ENCODE data around the gene ZNF865.
"Not testable (repeated sequence)": the region's sequence is repeated elsewhere in the genome, so short reads cannot be mapped to it uniquely, and the experiment has no call there.

ZNF865 gene

DNA sequence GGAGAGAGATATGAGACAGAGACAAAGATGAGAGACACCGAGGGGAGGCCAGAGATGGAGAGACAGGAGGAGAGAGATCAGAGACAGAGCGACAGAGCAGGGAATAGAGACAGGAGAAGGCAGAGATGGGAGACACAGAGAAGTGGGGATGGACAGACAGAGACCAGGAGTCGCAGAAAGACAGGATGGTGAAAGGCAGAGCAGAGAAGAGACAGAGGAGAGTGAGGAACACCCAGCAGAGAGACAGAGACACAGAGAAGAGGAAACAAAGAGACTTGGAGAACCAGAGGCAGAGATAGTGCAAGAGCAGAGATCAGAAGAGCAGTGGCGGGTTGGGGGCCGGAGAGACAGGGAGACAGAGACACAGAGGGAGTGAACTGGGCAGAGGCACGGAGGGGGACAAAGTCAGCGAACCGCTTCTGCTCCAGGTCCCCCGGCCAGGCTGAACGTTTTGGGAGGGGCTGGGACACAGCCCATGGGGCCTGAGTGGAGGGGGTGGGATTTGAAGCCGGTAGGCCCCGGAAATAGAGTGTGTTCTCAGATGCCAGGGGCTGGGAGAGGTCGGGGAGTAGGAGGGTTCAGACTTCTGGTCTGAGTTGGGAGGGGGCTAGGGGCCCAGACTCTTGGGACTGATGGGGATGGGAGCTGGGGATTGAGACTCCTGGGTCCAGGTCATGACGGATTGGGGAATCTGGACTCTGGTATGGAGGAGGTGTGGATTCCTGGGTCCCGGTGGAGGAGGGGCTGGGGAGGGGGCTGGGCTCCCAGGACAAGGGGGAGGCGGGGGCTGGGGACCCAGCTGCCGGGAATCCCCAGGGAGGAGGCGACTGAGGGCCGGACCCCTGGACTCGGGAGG, 25.5 kb upstream of the ZNF865 start:
- peak; percentile 73 for DNase-seq (ENCODE audit: low read depth)
- Histone ChIP-seq H3K9me3 (ENCODE audit: control insufficient read depth, low read length) (no peaks in the 10 kb centered on the region), H3K4me1 (ENCODE audit: control insufficient read depth, insufficient read depth, low read length) (peaks cover 28% of the 10 kb centered on the region), H3K9ac (ENCODE audit: low read length) (peak overlapping the region; percentile 95), H3K36me3 (ENCODE audit: control insufficient read depth, insufficient read depth, low read length, severe bottlenecking) (peaks cover 10% of the 10 kb centered on the region), H3K27me3 (replicated peaks; ENCODE audit: control insufficient read depth, insufficient read depth, low read length) (no peaks in the 10 kb centered on the region), H3K4me3 (ENCODE audit: low read length) (peak overlapping the region; percentile 93)

DNA sequence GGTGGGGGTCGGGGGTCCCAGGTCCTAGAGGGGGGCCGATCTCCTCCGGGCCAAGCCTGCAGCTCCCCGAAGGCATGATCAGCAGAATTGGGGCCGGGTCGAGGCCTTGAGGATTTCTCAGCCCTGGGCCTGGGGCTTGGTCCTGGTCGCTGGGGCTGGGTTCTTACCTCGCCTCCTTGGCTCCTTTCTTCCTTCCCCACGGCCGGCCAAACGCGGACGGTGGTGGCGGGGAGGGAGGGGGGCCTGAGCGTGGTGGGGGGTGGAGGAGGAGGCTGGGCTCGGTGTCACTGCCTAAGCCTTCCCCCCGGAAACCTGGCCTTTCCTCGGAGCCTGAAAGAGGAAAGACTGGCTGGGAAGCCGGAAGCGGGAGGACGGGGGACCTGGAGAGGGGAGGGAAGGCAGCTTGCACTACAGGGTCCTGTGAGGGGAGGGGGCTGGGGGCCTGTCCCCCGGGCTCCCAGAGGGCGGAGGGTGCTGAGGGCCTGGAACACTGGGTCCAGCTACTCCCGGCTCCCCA, 24.8 kb upstream of the ZNF865 start, which contains the start of gene ZNF579:
Gene ZNF579 (minus strand): TSS at position 221 of the 517 bp plus-strand sequence. CDS start 1,209 bp downstream, outside the sequence.
- DNase-seq (ENCODE audit: low read depth), result peak; percentile 95
- no peaks in the 10 kb centered on the region for H3K27me3 ChIP-seq (replicated peaks; ENCODE audit: control insufficient read depth, insufficient read depth, low read length)
- H3K36me3 ChIP-seq (ENCODE audit: control insufficient read depth, insufficient read depth, low read length, severe bottlenecking), result peaks cover 10% of the 10 kb centered on the region
- H3K9ac ChIP-seq (ENCODE audit: low read length), result peak within 1 kb of the TSS; percentile 95
- peak within 1 kb of the TSS; percentile 93 for H3K4me3 ChIP-seq (ENCODE audit: low read length)
- no peaks in the 10 kb centered on the region for H3K9me3 ChIP-seq (ENCODE audit: control insufficient read depth, low read length)
- peaks cover 31% of the 10 kb centered on the region for H3K4me1 ChIP-seq (ENCODE audit: control insufficient read depth, insufficient read depth, low read length)

DNA sequence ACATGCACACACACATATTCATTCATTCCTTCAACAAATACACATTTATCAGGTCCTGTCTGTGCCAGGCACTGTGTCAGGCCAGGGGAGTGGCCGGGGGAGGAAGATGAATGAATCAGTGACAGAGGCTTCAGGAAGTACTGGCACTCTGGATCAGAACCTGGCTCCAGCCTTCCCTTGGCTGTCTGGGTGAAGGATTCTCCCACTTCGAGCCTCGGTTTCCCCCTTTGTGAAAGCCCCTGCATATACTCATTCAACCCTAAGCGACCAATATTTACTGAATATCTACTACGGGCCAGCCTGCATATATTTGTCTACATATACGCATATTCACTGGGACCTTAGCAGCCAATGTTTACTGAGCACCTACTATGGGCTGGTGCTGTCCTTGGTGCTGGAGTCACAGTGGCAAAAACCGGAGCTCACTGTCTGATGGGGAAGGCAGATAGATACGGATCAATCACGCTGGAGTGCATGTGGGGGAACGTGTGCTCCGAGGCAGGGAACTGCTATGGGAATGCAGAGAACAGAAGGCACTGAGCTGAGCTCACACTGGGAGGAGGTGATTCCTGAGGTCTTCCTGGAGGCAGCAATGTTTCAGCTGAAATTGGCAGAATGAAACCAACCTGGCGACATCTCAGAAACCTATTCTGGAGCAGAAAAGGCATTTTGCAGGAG, 24.2 kb upstream of the ZNF865 start:
- H3K9ac ChIP-seq (ENCODE audit: low read length), result peak overlapping the region; percentile 95
- H3K27me3 ChIP-seq (replicated peaks; ENCODE audit: control insufficient read depth, insufficient read depth, low read length), result no peaks in the 10 kb centered on the region
- no peak for DNase-seq (ENCODE audit: low read depth)
- no peaks in the 10 kb centered on the region for H3K9me3 ChIP-seq (ENCODE audit: control insufficient read depth, low read length)
- H3K4me3 ChIP-seq (ENCODE audit: low read length), result peak overlapping the region; percentile 93
- peaks cover 10% of the 10 kb centered on the region for H3K36me3 ChIP-seq (ENCODE audit: control insufficient read depth, insufficient read depth, low read length, severe bottlenecking)
- peaks cover 35% of the 10 kb centered on the region for H3K4me1 ChIP-seq (ENCODE audit: control insufficient read depth, insufficient read depth, low read length)

DNA sequence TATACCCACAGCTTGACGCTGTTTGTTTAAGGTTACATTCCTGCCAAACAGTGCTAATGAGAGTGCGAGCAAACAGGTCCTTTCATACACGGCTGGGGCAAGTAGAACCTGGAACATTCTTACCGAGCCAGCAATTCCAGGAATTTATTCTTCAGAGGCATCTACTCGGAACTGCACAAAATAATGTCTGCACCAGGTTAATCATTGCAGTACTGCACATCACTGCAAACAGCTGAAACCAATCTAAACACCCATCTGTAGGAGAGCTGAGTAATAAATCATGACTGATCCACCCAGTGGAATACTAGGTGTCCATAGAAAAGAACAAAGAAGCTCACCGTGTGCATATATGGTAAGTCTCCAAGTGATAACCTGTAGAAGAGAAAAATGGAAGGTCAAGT, 23.6 kb upstream of the ZNF865 start:
- Histone ChIP-seq H3K36me3 (ENCODE audit: control insufficient read depth, insufficient read depth, low read length, severe bottlenecking) (peaks cover 8% of the 10 kb centered on the region), H3K9ac (ENCODE audit: low read length) (no peak overlapping the region), H3K4me3 (ENCODE audit: low read length) (peak overlapping the region; percentile 7), H3K4me1 (ENCODE audit: control insufficient read depth, insufficient read depth, low read length) (peaks cover 38% of the 10 kb centered on the region), H3K27me3 (replicated peaks; ENCODE audit: control insufficient read depth, insufficient read depth, low read length) (no peaks in the 10 kb centered on the region), H3K9me3 (ENCODE audit: control insufficient read depth, low read length) (no peaks in the 10 kb centered on the region)
- no peak for DNase-seq (ENCODE audit: low read depth)

GRCh38 chr19:55582284-55582683, 23.2 kb upstream of the ZNF865 start:
- DNase-seq (ENCODE audit: low read depth); H3K9ac ChIP-seq (ENCODE audit: low read length); H3K36me3 ChIP-seq (ENCODE audit: control insufficient read depth, insufficient read depth, low read length, severe bottlenecking); H3K27me3 ChIP-seq (replicated peaks; ENCODE audit: control insufficient read depth, insufficient read depth, low read length); H3K9me3 ChIP-seq (ENCODE audit: control insufficient read depth, low read length); H3K4me3 ChIP-seq (ENCODE audit: low read length): not testable (repeated sequence)
- peaks cover 43% of the 10 kb centered on the region for H3K4me1 ChIP-seq (ENCODE audit: control insufficient read depth, insufficient read depth, low read length)

DNA sequence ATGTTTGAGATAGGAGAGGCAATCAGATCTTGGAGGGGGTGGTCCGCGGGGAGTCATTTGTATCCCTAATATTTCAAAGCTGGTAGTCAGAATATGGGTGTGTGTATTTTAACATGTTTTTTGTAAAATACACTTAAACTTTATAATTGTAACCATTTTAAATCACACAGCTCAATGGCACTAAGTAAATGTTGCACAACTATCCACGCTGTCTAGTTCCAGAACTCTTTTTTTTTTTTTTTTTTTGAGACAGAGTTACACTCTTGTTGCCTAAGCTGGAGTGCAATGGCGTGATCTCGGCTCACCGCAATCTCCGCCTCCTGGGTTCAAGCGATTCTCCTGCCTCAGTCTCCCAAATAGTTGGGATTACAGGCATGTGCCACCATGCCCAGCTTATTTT, 21.6 kb upstream of the ZNF865 start:
- not testable (repeated sequence) for H3K9me3 ChIP-seq (ENCODE audit: control insufficient read depth, low read length); H3K27me3 ChIP-seq (replicated peaks; ENCODE audit: control insufficient read depth, insufficient read depth, low read length); H3K36me3 ChIP-seq (ENCODE audit: control insufficient read depth, insufficient read depth, low read length, severe bottlenecking); H3K9ac ChIP-seq (ENCODE audit: low read length); H3K4me3 ChIP-seq (ENCODE audit: low read length)
- H3K4me1 ChIP-seq (ENCODE audit: control insufficient read depth, insufficient read depth, low read length), result peaks cover 45% of the 10 kb centered on the region
- peak; percentile 15 for DNase-seq (ENCODE audit: low read depth)

- Histone ChIP-seq H3K36me3 (ENCODE audit: control insufficient read depth, insufficient read depth, low read length, severe bottlenecking) (no peaks in the 10 kb centered on the region), H3K27me3 (replicated peaks; ENCODE audit: control insufficient read depth, insufficient read depth, low read length) (no peaks in the 10 kb centered on the region), H3K9me3 (ENCODE audit: control insufficient read depth, low read length) (no peaks in the 10 kb centered on the region), H3K4me3 (ENCODE audit: low read length) (no peak overlapping the region), H3K4me1 (ENCODE audit: control insufficient read depth, insufficient read depth, low read length) (peaks cover 42% of the 10 kb centered on the region), H3K9ac (ENCODE audit: low read length) (no peak overlapping the region)
- no peak for DNase-seq (ENCODE audit: low read depth)
Measured at GRCh38 chr19:55584871-55585270, 20.6 kb upstream of the ZNF865 start.

GRCh38 chr19:55585658-55586339, 19.6 kb upstream of the ZNF865 start:
- Histone ChIP-seq H3K4me1 (ENCODE audit: control insufficient read depth, insufficient read depth, low read length) (peaks cover 42% of the 10 kb centered on the region), H3K4me3 (ENCODE audit: low read length) (peak overlapping the region; percentile 52), H3K27me3 (replicated peaks; ENCODE audit: control insufficient read depth, insufficient read depth, low read length) (no peaks in the 10 kb centered on the region), H3K9me3 (ENCODE audit: control insufficient read depth, low read length) (no peaks in the 10 kb centered on the region), H3K36me3 (ENCODE audit: control insufficient read depth, insufficient read depth, low read length, severe bottlenecking) (no peaks in the 10 kb centered on the region), H3K9ac (ENCODE audit: low read length) (peak overlapping the region; percentile 64)
- peak; percentile 75 for DNase-seq (ENCODE audit: low read depth)

DNA sequence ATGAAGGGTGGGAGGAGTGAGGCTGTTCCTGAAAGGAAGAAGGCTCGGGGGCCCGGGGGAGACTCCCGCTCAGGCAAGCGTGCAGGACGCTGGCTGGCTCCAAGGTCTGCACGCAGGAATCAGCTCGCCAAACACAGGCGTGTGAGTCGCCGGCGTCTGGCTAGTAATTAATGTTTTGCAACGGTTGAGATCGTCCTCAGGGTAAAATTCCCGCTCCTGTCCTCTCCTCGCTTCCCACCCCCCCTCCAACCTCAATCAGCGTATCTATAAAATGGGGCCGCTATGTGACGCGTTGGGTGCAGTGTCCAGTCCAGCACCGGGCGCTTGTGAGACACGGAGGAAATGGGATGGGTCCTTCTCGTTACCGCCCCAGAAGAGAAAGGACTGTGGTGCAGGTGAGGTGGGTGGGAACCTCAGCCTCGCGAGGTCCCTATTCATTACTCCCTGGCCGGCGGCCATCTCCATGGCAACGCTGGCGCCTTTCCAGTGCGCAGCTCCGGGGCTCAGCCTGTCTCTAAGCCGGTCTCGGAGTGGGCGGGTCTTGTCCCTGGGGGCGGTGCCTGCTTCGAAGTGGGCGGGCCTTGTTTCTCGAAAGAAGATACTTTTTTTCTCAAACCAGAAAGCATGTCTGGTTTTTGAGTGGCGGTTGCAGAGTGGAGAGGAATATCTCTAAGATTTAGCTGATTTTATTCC, 18.3 kb upstream of the ZNF865 start:
- H3K4me1 ChIP-seq (ENCODE audit: control insufficient read depth, insufficient read depth, low read length), result peaks cover 29% of the 10 kb centered on the region

GRCh38 chr19:55588738-55589137, 16.7 kb upstream of the ZNF865 start:
- Histone ChIP-seq H3K4me3 (ENCODE audit: low read length) (no peak overlapping the region), H3K27me3 (replicated peaks; ENCODE audit: control insufficient read depth, insufficient read depth, low read length) (no peaks in the 10 kb centered on the region), H3K36me3 (ENCODE audit: control insufficient read depth, insufficient read depth, low read length, severe bottlenecking) (no peaks in the 10 kb centered on the region), H3K4me1 (ENCODE audit: control insufficient read depth, insufficient read depth, low read length) (peaks cover 25% of the 10 kb centered on the region), H3K9me3 (ENCODE audit: control insufficient read depth, low read length) (no peaks in the 10 kb centered on the region), H3K9ac (ENCODE audit: low read length) (no peak overlapping the region)
- no peak for DNase-seq (ENCODE audit: low read depth)

More for the DNA sequence above, 18.3 kb upstream of the ZNF865 start:
- Histone ChIP-seq H3K9ac (ENCODE audit: low read length) (peak overlapping the region; percentile 48), H3K9me3 (ENCODE audit: control insufficient read depth, low read length) (no peaks in the 10 kb centered on the region), H3K4me3 (ENCODE audit: low read length) (peak overlapping the region; percentile 71), H3K27me3 (replicated peaks; ENCODE audit: control insufficient read depth, insufficient read depth, low read length) (no peaks in the 10 kb centered on the region), H3K36me3 (ENCODE audit: control insufficient read depth, insufficient read depth, low read length, severe bottlenecking) (no peaks in the 10 kb centered on the region)
- DNase-seq (ENCODE audit: low read depth), result peak; percentile 94
